ENCODE measurements around the gene AKR7A3.

- TF ChIP-seq POLR2A (IDR thresholded peaks at IDR 0.05) (no peak), CTCF (IDR thresholded peaks at IDR 0.05) (no peak)
Measured at GRCh38 chr1:19258353-19258752, 30.2 kb downstream of the AKR7A3 start.

Measured in ovary (tissue), 3 donors.